ENCODE data around the gene LAGE3.

GRCh38 chrX:154449618-154450017, 29.5 kb downstream of the LAGE3 start:
- TF ChIP-seq SIN3A (conservative IDR thresholded peaks at IDR 0.05 in 1 of 2, IDR thresholded peaks at IDR 0.05 in 1 of 2; ENCODE audit: low read depth in 1 of 2, low read length in 2 of 2) (no peak), TAF1 (IDR thresholded peaks at IDR 0.05; ENCODE audit: low read depth, low read length) (no peak), RAD21 (IDR thresholded peaks at IDR 0.05 in 1 of 2, conservative IDR thresholded peaks at IDR 0.05 in 1 of 2; ENCODE audit: low read depth in 2 of 2, low read length in 2 of 2) (no peak), EP300 (IDR thresholded peaks at IDR 0.05; ENCODE audit: borderline replicate concordance in 1 of 2, low read depth in 2 of 2, low read length in 2 of 2) (no peak), TBP (IDR thresholded peaks at IDR 0.05; ENCODE audit: low read depth, low read length) (no peak), POLR2A (IDR thresholded peaks at IDR 0.05; ENCODE audit: control extremely low read depth in 1 of 2, low read depth in 2 of 2, low read length in 2 of 2) (no peak), SP2 (IDR thresholded peaks at IDR 0.05; ENCODE audit: low read length) (no peak), SUZ12 (IDR thresholded peaks at IDR 0.05; ENCODE audit: low read length) (no peak), POLR2AphosphoS5 (IDR thresholded peaks at IDR 0.05; ENCODE audit: low read depth, low read length) (no peak), SIX5 (IDR thresholded peaks at IDR 0.05; ENCODE audit: low read depth, low read length) (no peak), GTF2F1 (IDR thresholded peaks at IDR 0.05; ENCODE audit: borderline replicate concordance, low read depth, low read length) (no peak), RFX5 (IDR thresholded peaks at IDR 0.05; ENCODE audit: borderline replicate concordance, low read depth, low read length) (no peak)
